H9 (cell line): ENCODE results near the gene IL20RA. TPM values are rescaled to one million over a fixed set of nuclear protein-coding genes. Genes with fewer than 3 reads are reported as not detected.

Experiments
- DNase-seq: peaks from one replicate; pipeline ENCODE4 v3.0.0-alpha.2; 2017
- H2AFZ ChIP-seq: one replicate; pipeline ENCODE4 v1.6.1; 2013; ENCODE audit warnings: mild to moderate bottlenecking, low read length, control low read depth, moderate library complexity
- H2AK5ac ChIP-seq: 2 replicates; pipeline ENCODE4 v1.6.1; 2013; ENCODE audit warnings: low read length, control low read depth, mixed read lengths; ENCODE audit not compliant: insufficient read length
- H2BK120ac ChIP-seq: one replicate; pipeline ENCODE4 v1.6.1; 2013; ENCODE audit warnings: low read depth, mild to moderate bottlenecking, low read length, control low read depth, inconsistent platforms; ENCODE audit not compliant: poor library complexity, severe bottlenecking
- H2BK12ac ChIP-seq: 2 replicates; pipeline ENCODE4 v1.6.1; 2013; ENCODE audit warnings: low read length, control low read depth, mixed read lengths, low read depth; ENCODE audit not compliant: insufficient read length
- H2BK15ac ChIP-seq: 2 replicates; pipeline ENCODE4 v1.6.1; 2013; ENCODE audit warnings: low read depth, low read length, control low read depth
- H2BK20ac ChIP-seq: one replicate; pipeline ENCODE4 v1.6.1; 2013; ENCODE audit warnings: low read depth, mild to moderate bottlenecking, low read length, control low read depth, inconsistent platforms; ENCODE audit not compliant: poor library complexity, severe bottlenecking
- H2BK5ac ChIP-seq: 2 replicates; pipeline ENCODE4 v1.6.1; 2013; ENCODE audit warnings: low read length, control low read depth, mixed read lengths; ENCODE audit not compliant: insufficient read length
- H3K14ac ChIP-seq: 2 replicates; pipeline ENCODE4 v1.6.1; 2013; ENCODE audit warnings: low read length, control low read depth; ENCODE audit not compliant: insufficient read depth
- H3K18ac ChIP-seq: 2 replicates; pipeline ENCODE4 v1.6.1; 2013; ENCODE audit warnings: low read depth, mild to moderate bottlenecking, mixed read lengths, low read length, control low read depth; ENCODE audit not compliant: insufficient read length
- H3K23ac ChIP-seq: 2 replicates; pipeline ENCODE4 v1.6.1; 2013; ENCODE audit warnings: low read length, control low read depth, mixed read lengths, low read depth; ENCODE audit not compliant: insufficient read length
- H3K23me2 ChIP-seq: 2 replicates; pipeline ENCODE4 v1.6.1; 2013; ENCODE audit warnings: low read depth, mild to moderate bottlenecking, mixed read lengths, low read length, control low read depth; ENCODE audit not compliant: insufficient read length, poor library complexity, severe bottlenecking
- H3K27ac ChIP-seq: 2 replicates; pipeline ENCODE4 v1.5.1; 2013; ENCODE audit warnings: low read length, control low read depth, mixed read lengths, low read depth; ENCODE audit not compliant: insufficient read length
- H3K27me3 ChIP-seq: 2 replicates; pipeline ENCODE4 v1.6.1; 2013; ENCODE audit warnings: low read length, control low read depth, inconsistent platforms; ENCODE audit not compliant: insufficient read depth
- H3K4ac ChIP-seq: 2 replicates; pipeline ENCODE4 v1.6.1; 2013; ENCODE audit warnings: low read depth, mild to moderate bottlenecking, control low read depth, inconsistent platforms, low read length, moderate library complexity
- H3K4me1 ChIP-seq: 2 replicates; pipeline ENCODE4 v1.6.1; 2013; ENCODE audit warnings: low read length, control low read depth, inconsistent platforms; ENCODE audit not compliant: insufficient read depth
- H3K4me2 ChIP-seq: 2 replicates; pipeline ENCODE4 v1.6.1; 2013; ENCODE audit warnings: low read length, control low read depth, mixed read lengths; ENCODE audit not compliant: insufficient read length, insufficient read depth
- H3K56ac ChIP-seq: 2 replicates; pipeline ENCODE4 v1.6.1; 2013; ENCODE audit warnings: low read depth, mild to moderate bottlenecking, mixed read lengths, low read length, control low read depth; ENCODE audit not compliant: insufficient read length
- H3K79me1 ChIP-seq: 2 replicates; pipeline ENCODE4 v1.6.1; 2013; ENCODE audit warnings: low read depth, mild to moderate bottlenecking, moderate library complexity, low read length, control low read depth, inconsistent platforms; ENCODE audit not compliant: insufficient read depth, poor library complexity, severe bottlenecking
- H3K79me2 ChIP-seq: 2 replicates; pipeline ENCODE4 v1.6.1; 2013; ENCODE audit warnings: low read length, control low read depth, inconsistent platforms; ENCODE audit not compliant: insufficient read depth
- H3K9ac ChIP-seq: 2 replicates; pipeline ENCODE4 v1.6.1; 2013; ENCODE audit warnings: low read length, control low read depth, mixed read lengths; ENCODE audit not compliant: insufficient read length; ENCODE audit errors: extremely low read depth
- H3K9me3 ChIP-seq: one replicate; pipeline ENCODE4 v1.6.1; 2013; ENCODE audit warnings: low read depth, low read length, inconsistent platforms; ENCODE audit not compliant: control insufficient read depth
- H3T11ph ChIP-seq: one replicate; pipeline ENCODE4 v1.6.1; 2013; ENCODE audit warnings: mild to moderate bottlenecking, low read length, control low read depth, inconsistent platforms
- H4K20me1 ChIP-seq: one replicate; pipeline ENCODE4 v1.6.1; 2013; ENCODE audit not compliant: control insufficient read depth, insufficient read length, insufficient read depth
- H4K5ac ChIP-seq: 2 replicates; pipeline ENCODE4 v1.6.1; 2013; ENCODE audit warnings: low read depth, mild to moderate bottlenecking, mixed read lengths, low read length, control low read depth; ENCODE audit not compliant: insufficient read length
- H4K8ac ChIP-seq: replicated peaks from 2 replicates; pipeline ENCODE4 v1.6.1; 2013; ENCODE audit warnings: low read length, control low read depth, mixed read lengths, low read depth; ENCODE audit not compliant: insufficient read length
- H4K91ac ChIP-seq: 2 replicates; pipeline ENCODE4 v1.6.1; 2013; ENCODE audit warnings: low read depth, mild to moderate bottlenecking, moderate library complexity, mixed read lengths, low read length, control low read depth; ENCODE audit not compliant: insufficient read length
- H3K27ac Mint-ChIP-seq, 3 experiments: 2 replicates in 2 of 3; 3 replicates in 1 of 3; pipeline ENCODE4 v1.8.0; 2020 to 2021; ENCODE audit warnings: mixed read lengths in 3 of 3, mild to moderate bottlenecking in 1 of 3, moderate library complexity in 1 of 3
- H3K27me3 Mint-ChIP-seq: 2 replicates; pipeline ENCODE4 v1.8.0; 2021; ENCODE audit warnings: low read depth, mild to moderate bottlenecking, moderate library complexity, mixed read lengths
- H3K36me3 Mint-ChIP-seq, 3 experiments: 2 replicates in 2 of 3; 3 replicates in 1 of 3; pipeline ENCODE4 v1.8.0; 2020 to 2021; ENCODE audit warnings: low read depth in 3 of 3, mixed read lengths in 3 of 3; ENCODE audit not compliant: insufficient read depth in 1 of 3
- H3K4me1 Mint-ChIP-seq, 2 experiments: 2 replicates each; pipeline ENCODE4 v1.8.0; 2020; ENCODE audit warnings: mixed read lengths in 2 of 2
- H3K4me3 Mint-ChIP-seq, 2 experiments: 2 replicates in 1 of 2; 3 replicates in 1 of 2; pipeline ENCODE4 v1.8.0; 2020 to 2021; ENCODE audit warnings: mild to moderate bottlenecking in 2 of 2, mixed read lengths in 2 of 2, moderate library complexity in 1 of 2
- H3K9me3 Mint-ChIP-seq, 2 experiments: 2 replicates in 1 of 2; 3 replicates in 1 of 2; pipeline ENCODE4 v1.8.0; 2020; ENCODE audit warnings: mild to moderate bottlenecking in 2 of 2, mixed read lengths in 2 of 2, moderate library complexity in 1 of 2
- WGBS: extraction: QIAGEN DNeasy Blood & Tissue Kit; methylation state at CpG from one replicate; pipeline ENCODE4 v1.1.7; 2013; ENCODE audit warnings: missing lambda C conversion rate, low lambda C conversion rate, mixed read lengths; ENCODE audit not compliant: insufficient read length; ENCODE audit errors: extremely low coverage; 5-methylcytosine and 5-hydroxymethylcytosine counted together
- total RNA-seq: library from RNA; stranded (reverse); gene quantifications from 2 replicates; pipeline ENCODE4 v1.2.1, GENCODE V29; 2021
- TF ChIP-seq, protein P1 (sequence below): fragments of 200-600 bp; sonication (generic); conservative IDR thresholded peaks from 3 replicates; pipeline ENCODE4 v1.8.0; 2021; ENCODE audit warnings: antibody characterized with exemption, mild to moderate bottlenecking

Gene IL20RA
- total RNA-seq, 1 experiment from 2014 or later: 0.74 TPM

DNA sequence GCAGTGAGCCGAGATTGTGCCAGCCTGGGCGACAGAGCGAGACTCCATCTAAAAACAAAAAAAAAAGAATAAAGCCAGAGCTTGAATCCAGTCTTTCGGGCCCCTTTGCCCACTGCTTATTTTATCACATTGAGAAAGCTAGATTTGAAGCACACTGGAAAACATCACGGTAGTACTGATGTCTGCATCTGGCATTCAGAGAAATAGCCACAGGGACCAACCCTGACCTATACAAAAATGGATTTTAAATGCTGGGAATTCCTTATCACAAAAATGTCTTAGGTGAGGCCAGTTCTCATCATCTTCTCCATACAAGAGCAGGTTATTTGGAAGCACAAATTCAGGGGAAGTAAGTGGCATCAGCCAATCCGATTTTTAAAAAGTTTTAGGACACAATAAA is 73.2 kb downstream of the IL20RA start:
- Histone ChIP-seq H3K9me3 (no peaks in the 10 kb centered on the region), H3K4me1 (no peaks in the 10 kb centered on the region), H4K8ac (no peak overlapping the region), H3K4ac (no peak overlapping the region), H2AFZ (no peak overlapping the region), H4K20me1 (no peaks in the 10 kb centered on the region), H2BK20ac (no peak overlapping the region), H3K9ac (no peak overlapping the region), H3K27me3 (no peaks in the 10 kb centered on the region), H2BK5ac (no peak overlapping the region), H2AK5ac (no peak overlapping the region), H3K56ac (no peak overlapping the region), H2BK120ac (no peak overlapping the region), H4K5ac (no peak overlapping the region), H3K23me2 (no peaks in the 10 kb centered on the region), H3K14ac (no peak overlapping the region), H2BK15ac (no peak overlapping the region), H3K27ac (no peak overlapping the region), H3K18ac (no peak overlapping the region), H3K79me2 (no peaks in the 10 kb centered on the region), H3T11ph (no peak overlapping the region), H3K79me1 (no peaks in the 10 kb centered on the region), H3K23ac (no peak overlapping the region), H4K91ac (no peak overlapping the region), H2BK12ac (no peak overlapping the region), H3K4me2 (no peak overlapping the region)
- TF ChIP-seq, protein P1, sequence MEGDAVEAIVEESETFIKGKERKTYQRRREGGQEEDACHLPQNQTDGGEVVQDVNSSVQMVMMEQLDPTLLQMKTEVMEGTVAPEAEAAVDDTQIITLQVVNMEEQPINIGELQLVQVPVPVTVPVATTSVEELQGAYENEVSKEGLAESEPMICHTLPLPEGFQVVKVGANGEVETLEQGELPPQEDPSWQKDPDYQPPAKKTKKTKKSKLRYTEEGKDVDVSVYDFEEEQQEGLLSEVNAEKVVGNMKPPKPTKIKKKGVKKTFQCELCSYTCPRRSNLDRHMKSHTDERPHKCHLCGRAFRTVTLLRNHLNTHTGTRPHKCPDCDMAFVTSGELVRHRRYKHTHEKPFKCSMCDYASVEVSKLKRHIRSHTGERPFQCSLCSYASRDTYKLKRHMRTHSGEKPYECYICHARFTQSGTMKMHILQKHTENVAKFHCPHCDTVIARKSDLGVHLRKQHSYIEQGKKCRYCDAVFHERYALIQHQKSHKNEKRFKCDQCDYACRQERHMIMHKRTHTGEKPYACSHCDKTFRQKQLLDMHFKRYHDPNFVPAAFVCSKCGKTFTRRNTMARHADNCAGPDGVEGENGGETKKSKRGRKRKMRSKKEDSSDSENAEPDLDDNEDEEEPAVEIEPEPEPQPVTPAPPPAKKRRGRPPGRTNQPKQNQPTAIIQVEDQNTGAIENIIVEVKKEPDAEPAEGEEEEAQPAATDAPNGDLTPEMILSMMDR: no peak
- Mint-ChIP-seq H3K27me3 (no peaks in the 10 kb centered on the region), H3K4me3 (no peak overlapping the region), H3K36me3 (peaks cover 0 to 3% (median 0%) of the 10 kb centered on the region in 3 experiments; a peak in 2 of 7 replicates), H3K27ac (no peak overlapping the region), H3K9me3 (no peaks in the 10 kb centered on the region), H3K4me1 (no peaks in the 10 kb centered on the region; a peak in 1 of 4 replicates)
- no CpG with 5 or more reads among the region's 6 CpGs for WGBS
- DNase-seq: no peak
